GM06990 (cell line): Measurements from ENCODE around the gene LY86.

Source experiments
- DNase-seq: peaks from one replicate; pipeline ENCODE4 v3.0.0-alpha.2; 2011; ENCODE audit not compliant: insufficient read length; ENCODE audit errors: extremely low read depth
- H3K27me3 ChIP-seq: replicated peaks from 2 replicates; pipeline ENCODE4 v1.6.0; 2011; ENCODE audit warnings: low read length; ENCODE audit not compliant: control insufficient read depth, insufficient read depth
- H3K36me3 ChIP-seq: 2 replicates; pipeline ENCODE4 v1.5.1; 2011; ENCODE audit warnings: low read length; ENCODE audit not compliant: control insufficient read depth, insufficient read depth
- H3K4me3 ChIP-seq: replicated peaks from 2 replicates; pipeline ENCODE4 v1.5.1; 2011; ENCODE audit warnings: low read depth, mild to moderate bottlenecking, control low read depth, low read length
- CTCF ChIP-seq: IDR thresholded peaks from 2 replicates; pipeline ENCODE4 v1.5.1; 2011; ENCODE audit warnings: low read length, control low read depth, mild to moderate bottlenecking, inconsistent platforms; ENCODE audit not compliant: insufficient read depth, poor library complexity, severe bottlenecking

LY86 gene

GRCh38 chr6:6588064-6588923 is at the start of gene LY86:
TSS of gene LY86 (plus strand) at chr6:6588720. CDS start at chr6:6588735, 15 bp downstream.
- Histone ChIP-seq H3K4me3 (peak within 1 kb of the TSS; percentile 66), H3K27me3 (no peaks in the 10 kb centered on the region), H3K36me3 (no peaks in the 10 kb centered on the region)
- peak; percentile 26 for TF ChIP-seq CTCF
- DNase-seq, result peak; percentile 87

GRCh38 chr6:6539036-6539435 is 49.5 kb upstream of the LY86 start:
- TF ChIP-seq CTCF, result no peak
- Histone ChIP-seq H3K36me3 (no peaks in the 10 kb centered on the region), H3K4me3 (no peak overlapping the region), H3K27me3 (no peaks in the 10 kb centered on the region)
- no peak for DNase-seq

GRCh38 chr6:6542357-6542756 is 46.2 kb upstream of the LY86 start:
- no peak for TF ChIP-seq CTCF
- H3K4me3 ChIP-seq, result no peak overlapping the region
- no peaks in the 10 kb centered on the region for H3K27me3 ChIP-seq

GRCh38 chr6:6543181-6543879 is 45.2 kb upstream of the LY86 start:
- peak; percentile 35 for DNase-seq
- Histone ChIP-seq H3K36me3 (no peaks in the 10 kb centered on the region), H3K4me3 (no peak overlapping the region), H3K27me3 (no peaks in the 10 kb centered on the region)
- TF ChIP-seq CTCF, result no peak

More at GRCh38 chr6:6542357-6542756, 46.2 kb upstream of the LY86 start:
- no peaks in the 10 kb centered on the region for H3K36me3 ChIP-seq
- DNase-seq, result no peak

- H3K36me3 ChIP-seq, result no peaks in the 10 kb centered on the region
- H3K4me3 ChIP-seq, result peak overlapping the region; percentile 54
- DNase-seq, result no peak
- H3K27me3 ChIP-seq, result no peaks in the 10 kb centered on the region
- TF ChIP-seq CTCF, result no peak
Measured at GRCh38 chr6:6545616-6546317, 42.8 kb upstream of the LY86 start.
